ENCODE results near the gene NETO2. TPM values are rescaled to one million over a fixed set of nuclear protein-coding genes. Genes with fewer than 3 reads are reported as not detected.
"Not testable (repeated sequence)": the region's sequence is repeated elsewhere in the genome, so short reads cannot be mapped to it uniquely, and the experiment has no call there.

NETO2 gene
- total and polyA plus RNA-seq, 10 donors: 6.6 to 59.8 (median 22.2) TPM

GRCh38 chr16:47060596-47060995, 83.1 kb downstream of the NETO2 start:
- 91 to 98% (median 94%) methylated on average over 3 of the region's 3 CpGs for WGBS, 5 donors
- Histone ChIP-seq H3K4me3 (no peak overlapping the region), H3K4me1 (peaks cover 0 to 6% (median 0%) of the 10 kb centered on the region in 6 donors), H3K27ac (no peak overlapping the region), H3K27me3 (replicated peaks in 1 of 7) (no peaks in the 10 kb centered on the region), H3K36me3 (no peaks in the 10 kb centered on the region), H3K9me3 (peaks cover 0 to 10% (median 0%) of the 10 kb centered on the region in 8 donors)
- peak; percentile 9 for DNase-seq
- intact Hi-C loops (cut with DNase I; ENCODE audit: low total_unique reads): no loop called here
- TF ChIP-seq CTCF (IDR thresholded peaks at IDR 0.05 in 8 of 11, conservative IDR thresholded peaks at IDR 0.05 in 3 of 11): no peak
- no peak for TF ChIP-seq POLR2A (IDR thresholded peaks at IDR 0.05)
- TF ChIP-seq POLR2AphosphoS5 (IDR thresholded peaks at IDR 0.05): no peak

- peak; percentile 34 for DNase-seq
- Histone ChIP-seq H3K4me3 (no peak overlapping the region), H3K36me3 (no peaks in the 10 kb centered on the region), H3K27ac (no peak overlapping the region), H3K27me3 (replicated peaks in 1 of 7) (no peaks in the 10 kb centered on the region), H3K9me3 (peaks cover 0 to 10% (median 0%) of the 10 kb centered on the region in 8 donors), H3K4me1 (peaks cover 0 to 6% (median 0%) of the 10 kb centered on the region in 6 donors)
- WGBS, 5 donors: 86 to 94% (median 87%) methylated on average over 7 of the region's 7 CpGs
- TF ChIP-seq CTCF (IDR thresholded peaks at IDR 0.05 in 8 of 11, conservative IDR thresholded peaks at IDR 0.05 in 3 of 11) (no peak), POLR2A (IDR thresholded peaks at IDR 0.05) (no peak), POLR2AphosphoS5 (IDR thresholded peaks at IDR 0.05) (no peak)
- intact Hi-C loops (cut with DNase I; ENCODE audit: low total_unique reads): loop anchor here (10.0 kb wide), 1 partner anchor 65 kb away; no protein-coding TSS in a partner anchor
Observed at GRCh38 chr16:47059991-47060390, 83.8 kb downstream of the NETO2 start.

- H3K4me3 ChIP-seq; H3K27me3 ChIP-seq (replicated peaks in 1 of 7); H3K9me3 ChIP-seq; H3K4me1 ChIP-seq; H3K36me3 ChIP-seq: not testable (repeated sequence)
- H3K27ac ChIP-seq: peak overlapping the region in 6 of 8 donors; percentile 36 to 59 (median 52)
- peak; percentile 22 for DNase-seq
- intact Hi-C loops (cut with DNase I; ENCODE audit: low total_unique reads): loop anchor here (10.0 kb wide), 1 partner anchor 66 kb away; no protein-coding TSS in a partner anchor
- WGBS, 5 donors: 58 to 75% (median 69%) methylated on average over 2 of the region's 2 CpGs
Observed at GRCh38 chr16:47059130-47059529, 84.6 kb downstream of the NETO2 start.

GRCh38 chr16:47058295-47059086, 85.3 kb downstream of the NETO2 start:
- Histone ChIP-seq H3K4me3 (no peak overlapping the region), H3K9me3 (peaks cover 0 to 10% (median 0%) of the 10 kb centered on the region in 8 donors), H3K27me3 (replicated peaks in 1 of 7) (no peaks in the 10 kb centered on the region), H3K4me1 (peaks cover 0 to 6% (median 0%) of the 10 kb centered on the region in 6 donors), H3K27ac (peak overlapping the region in 6 of 8 donors; percentile 36 to 59 (median 52)), H3K36me3 (no peaks in the 10 kb centered on the region)
- WGBS, 5 donors: 77 to 88% (median 83%) methylated on average over 14 of the region's 14 CpGs
- peak in 1 of 3 donors; percentile 40 for TF ChIP-seq POLR2AphosphoS5 (IDR thresholded peaks at IDR 0.05)
- no peak for TF ChIP-seq CTCF (IDR thresholded peaks at IDR 0.05 in 8 of 11, conservative IDR thresholded peaks at IDR 0.05 in 3 of 11)
- no peak for TF ChIP-seq POLR2A (IDR thresholded peaks at IDR 0.05)
- intact Hi-C loops (cut with DNase I; ENCODE audit: low total_unique reads): loop anchor here (10.0 kb wide), 1 partner anchor 66 kb away; no protein-coding TSS in a partner anchor
- peak; percentile 56 for DNase-seq
